ENCODE results near the gene LRBA.

- TF ChIP-seq ETV1 (tag; conservative IDR thresholded peaks at IDR 0.05; ENCODE audit: low read depth) (no peak), POLR2A (conservative IDR thresholded peaks at IDR 0.05) (no peak)
Measured at GRCh38 chr4:150345207-150345744, 669.8 kb downstream of the LRBA start.

Measured in K562 (cell line).